ENCODE data around the gene RBM5. TPM values are rescaled to one million over a fixed set of nuclear protein-coding genes. Genes with fewer than 3 reads are reported as not detected.
A peak's percentile ranks its signal among the peaks of the same experiment; 100 is the strongest.

Gene RBM5
- polyA plus RNA-seq, 4 donors, result 225 to 397 (median 268) TPM

GRCh38 chr3:50121072-50122032 lies 32.6 kb downstream of the RBM5 start:
- no peak for DNase-seq (ENCODE audit: low read depth in 4 of 4, low spot score in 3 of 4)

- DNase-seq (ENCODE audit: low read depth in 4 of 4, low spot score in 3 of 4), result no peak
Observed at GRCh38 chr3:50122071-50122470, 33.4 kb downstream of the RBM5 start.

GRCh38 chr3:50122661-50123391 lies 34.1 kb downstream of the RBM5 start:
- no peak for DNase-seq (ENCODE audit: low read depth in 4 of 4, low spot score in 3 of 4)

- no peak for DNase-seq (ENCODE audit: low read depth in 4 of 4, low spot score in 3 of 4)
Observed at GRCh38 chr3:50123394-50124051, 34.8 kb downstream of the RBM5 start.

- no peak for DNase-seq (ENCODE audit: low read depth in 4 of 4, low spot score in 3 of 4)
Observed at GRCh38 chr3:50124052-50124799, 35.5 kb downstream of the RBM5 start.

- DNase-seq (ENCODE audit: low read depth in 4 of 4, low spot score in 3 of 4), result no peak
Observed at GRCh38 chr3:50124800-50125178, 36.1 kb downstream of the RBM5 start.

- no peak for DNase-seq (ENCODE audit: low read depth in 4 of 4, low spot score in 3 of 4)
Observed at GRCh38 chr3:50125541-50126286, 37.0 kb downstream of the RBM5 start.

GRCh38 chr3:50126287-50127211 lies 37.8 kb downstream of the RBM5 start:
- DNase-seq (ENCODE audit: low read depth in 4 of 4, low spot score in 3 of 4), result peak in 2 of 4 donors; percentile 62 to 63

GRCh38 chr3:50127251-50127691 lies 38.6 kb downstream of the RBM5 start:
- no peak for DNase-seq (ENCODE audit: low read depth in 4 of 4, low spot score in 3 of 4)

- no peak for DNase-seq (ENCODE audit: low read depth in 4 of 4, low spot score in 3 of 4)
Observed at GRCh38 chr3:50128001-50128400, 39.3 kb downstream of the RBM5 start.

- DNase-seq (ENCODE audit: low read depth in 4 of 4, low spot score in 3 of 4), result no peak
Observed at GRCh38 chr3:50130436-50130835, 41.7 kb downstream of the RBM5 start.

GRCh38 chr3:50132421-50133282 lies 43.9 kb downstream of the RBM5 start:
- DNase-seq (ENCODE audit: low read depth in 4 of 4, low spot score in 3 of 4), result no peak

GRCh38 chr3:50133283-50133615 lies 44.5 kb downstream of the RBM5 start:
- DNase-seq (ENCODE audit: low read depth in 4 of 4, low spot score in 3 of 4), result no peak

- no peak for DNase-seq (ENCODE audit: low read depth in 4 of 4, low spot score in 3 of 4)
Observed at GRCh38 chr3:50134367-50134766, 45.6 kb downstream of the RBM5 start.

- no peak for DNase-seq (ENCODE audit: low read depth in 4 of 4, low spot score in 3 of 4)
Observed at GRCh38 chr3:50135964-50136363, 47.2 kb downstream of the RBM5 start.

GRCh38 chr3:50136714-50137405 lies 48.1 kb downstream of the RBM5 start:
- peak in 1 of 4 donors; percentile 61 for DNase-seq (ENCODE audit: low read depth in 4 of 4, low spot score in 3 of 4)

GRCh38 chr3:50137531-50137930 lies 48.8 kb downstream of the RBM5 start:
- DNase-seq (ENCODE audit: low read depth in 4 of 4, low spot score in 3 of 4), result no peak
